HepG2 (cell line): Measurements from ENCODE around the gene HCFC1R1. TPM values are rescaled to one million over a fixed set of nuclear protein-coding genes. Genes with fewer than 3 reads are reported as not detected.

ENCODE experiments used
- AGO2 ChIP-seq: fragments of 200-400 bp; formaldehyde crosslinking; optimal IDR thresholded peaks from 2 replicates; pipeline ENCODE3; 2017; ENCODE audit warnings: mild to moderate bottlenecking, low read depth, low read length, moderate library complexity
- DR1 ChIP-seq: sonication (generic); formaldehyde crosslinking; IDR thresholded peaks from 2 replicates; pipeline ENCODE4 v1.8.0; 2021; ENCODE audit warnings: mild to moderate bottlenecking, missing genetic modification reagents, inconsistent platforms
- E2F5 ChIP-seq: sonication (generic); formaldehyde crosslinking; conservative IDR thresholded peaks from 2 replicates; pipeline ENCODE4 v1.4.0; 2020; ENCODE audit warnings: missing genetic modification reagents
- GMEB1 ChIP-seq: sonication (generic); formaldehyde crosslinking; IDR thresholded peaks from 2 replicates; pipeline ENCODE4 v1.5.1; 2020; ENCODE audit warnings: missing genetic modification reagents, mild to moderate bottlenecking, borderline replicate concordance
- POLR2A ChIP-seq, 2 experiments: IDR thresholded peaks; 2 replicates each; pipeline ENCODE4 v1.6.1; 2011; ENCODE audit warnings: low read depth in 2 of 2, low read length in 2 of 2, mild to moderate bottlenecking in 1 of 2, moderate library complexity in 1 of 2; ENCODE audit not compliant: insufficient read depth in 1 of 2
- RCOR2 ChIP-seq: IDR thresholded peaks from 2 replicates; pipeline ENCODE4 v1.6.1; 2016; ENCODE audit warnings: missing biosample characterization, missing genetic modification reagents
- ZNF766 ChIP-seq: sonication (generic); formaldehyde crosslinking; IDR thresholded peaks from 2 replicates; pipeline ENCODE4 v1.5.0; 2020; ENCODE audit warnings: missing genetic modification reagents, borderline replicate concordance
- polyA plus RNA-seq, 8 experiments: library from polyadenylated mRNA; depleted of rRNA in 3 of 8; stranded (reverse) in 7 of 8; unstranded in 1 of 8; fragments of >200 nt; fragmentation: Illumina TruSeq in 4 of 8; extraction: Trizol in 4 of 8; gene quantifications; 2 replicates each; pipeline versions ENCODE4 v1.2.1 to v1.2.3, GENCODE V29; 2011 to 2016; ENCODE audit warnings: low read depth in 4 of 8, missing spikeins in 1 of 8, mixed read lengths in 1 of 8; ENCODE audit not compliant: insufficient read depth in 1 of 8
- total RNA-seq, 5 experiments: library from RNA; depleted of rRNA; stranded (reverse); fragments of >200 nt; fragmentation: Illumina TruSeq; extraction: Trizol; gene quantifications; 2 replicates each; pipeline ENCODE4 v1.2.3, GENCODE V29; 2016; ENCODE audit warnings: low read depth in 1 of 5
- TF ChIP-seq, protein P1 (sequence below): sonication (generic); formaldehyde crosslinking; IDR thresholded peaks from 2 replicates; pipeline ENCODE4 v1.9.0; 2021; ENCODE audit warnings: mild to moderate bottlenecking, missing genetic modification reagents
- TF ChIP-seq, protein P2 (sequence below): sonication (generic); formaldehyde crosslinking; IDR thresholded peaks from 2 replicates; pipeline ENCODE4 v1.4.0; 2020; ENCODE audit warnings: mild to moderate bottlenecking, missing genetic modification reagents, borderline replicate concordance
- TF ChIP-seq, protein P3 (sequence below): sonication (generic); formaldehyde crosslinking; IDR thresholded peaks from 2 replicates; pipeline ENCODE4 v1.8.1; 2022; ENCODE audit warnings: low read depth, mild to moderate bottlenecking, missing genetic modification reagents

HCFC1R1 gene
- total and polyA plus RNA-seq, 2 of the 13 experiments (the other 11 are each of a cell fraction or from before 2014, with no cell fraction given): 13.8 to 16.1 TPM

DNA sequence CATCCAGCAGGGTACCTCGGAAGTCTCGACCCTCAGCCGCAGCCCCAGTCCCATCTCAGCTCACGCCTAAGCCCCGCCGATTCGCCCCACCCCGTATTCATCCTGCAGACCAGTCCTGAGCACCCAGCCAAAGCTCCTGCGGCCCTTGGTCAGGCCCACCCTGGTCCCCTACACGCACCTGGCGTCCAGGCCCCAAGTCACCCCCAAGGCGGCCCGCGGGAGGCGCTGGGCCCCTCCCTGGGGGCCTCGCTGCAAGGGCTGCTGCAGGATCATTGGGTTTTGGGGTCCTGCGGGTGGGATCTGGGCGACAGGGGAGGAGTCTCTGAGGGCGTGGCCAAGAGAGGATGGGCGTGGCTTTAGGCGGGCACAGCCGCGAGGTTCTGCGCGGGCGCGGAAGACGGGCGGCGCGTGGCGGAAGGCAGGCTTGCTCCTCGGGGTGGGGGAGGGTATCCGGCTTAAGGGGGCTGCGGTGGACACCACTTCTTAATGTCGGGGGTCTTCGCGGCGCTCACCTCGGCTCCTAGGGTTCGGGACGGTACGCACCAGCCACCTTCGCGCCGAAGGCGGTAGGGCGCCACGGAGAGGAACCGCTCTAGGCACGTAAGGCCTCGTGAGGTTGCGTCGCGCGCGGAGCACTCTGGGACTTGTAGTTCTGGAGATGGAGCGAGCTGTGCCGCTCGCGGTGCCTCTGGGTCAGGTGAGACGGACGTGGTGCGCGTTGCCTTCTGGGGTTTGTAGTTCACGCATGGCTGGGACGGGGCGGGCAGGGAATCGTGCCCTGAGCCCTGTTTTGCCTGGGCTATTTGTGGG lies at the start of gene HCFC1R1, which contains the start of gene THOC6 (continued):
- TF ChIP-seq, protein P1, sequence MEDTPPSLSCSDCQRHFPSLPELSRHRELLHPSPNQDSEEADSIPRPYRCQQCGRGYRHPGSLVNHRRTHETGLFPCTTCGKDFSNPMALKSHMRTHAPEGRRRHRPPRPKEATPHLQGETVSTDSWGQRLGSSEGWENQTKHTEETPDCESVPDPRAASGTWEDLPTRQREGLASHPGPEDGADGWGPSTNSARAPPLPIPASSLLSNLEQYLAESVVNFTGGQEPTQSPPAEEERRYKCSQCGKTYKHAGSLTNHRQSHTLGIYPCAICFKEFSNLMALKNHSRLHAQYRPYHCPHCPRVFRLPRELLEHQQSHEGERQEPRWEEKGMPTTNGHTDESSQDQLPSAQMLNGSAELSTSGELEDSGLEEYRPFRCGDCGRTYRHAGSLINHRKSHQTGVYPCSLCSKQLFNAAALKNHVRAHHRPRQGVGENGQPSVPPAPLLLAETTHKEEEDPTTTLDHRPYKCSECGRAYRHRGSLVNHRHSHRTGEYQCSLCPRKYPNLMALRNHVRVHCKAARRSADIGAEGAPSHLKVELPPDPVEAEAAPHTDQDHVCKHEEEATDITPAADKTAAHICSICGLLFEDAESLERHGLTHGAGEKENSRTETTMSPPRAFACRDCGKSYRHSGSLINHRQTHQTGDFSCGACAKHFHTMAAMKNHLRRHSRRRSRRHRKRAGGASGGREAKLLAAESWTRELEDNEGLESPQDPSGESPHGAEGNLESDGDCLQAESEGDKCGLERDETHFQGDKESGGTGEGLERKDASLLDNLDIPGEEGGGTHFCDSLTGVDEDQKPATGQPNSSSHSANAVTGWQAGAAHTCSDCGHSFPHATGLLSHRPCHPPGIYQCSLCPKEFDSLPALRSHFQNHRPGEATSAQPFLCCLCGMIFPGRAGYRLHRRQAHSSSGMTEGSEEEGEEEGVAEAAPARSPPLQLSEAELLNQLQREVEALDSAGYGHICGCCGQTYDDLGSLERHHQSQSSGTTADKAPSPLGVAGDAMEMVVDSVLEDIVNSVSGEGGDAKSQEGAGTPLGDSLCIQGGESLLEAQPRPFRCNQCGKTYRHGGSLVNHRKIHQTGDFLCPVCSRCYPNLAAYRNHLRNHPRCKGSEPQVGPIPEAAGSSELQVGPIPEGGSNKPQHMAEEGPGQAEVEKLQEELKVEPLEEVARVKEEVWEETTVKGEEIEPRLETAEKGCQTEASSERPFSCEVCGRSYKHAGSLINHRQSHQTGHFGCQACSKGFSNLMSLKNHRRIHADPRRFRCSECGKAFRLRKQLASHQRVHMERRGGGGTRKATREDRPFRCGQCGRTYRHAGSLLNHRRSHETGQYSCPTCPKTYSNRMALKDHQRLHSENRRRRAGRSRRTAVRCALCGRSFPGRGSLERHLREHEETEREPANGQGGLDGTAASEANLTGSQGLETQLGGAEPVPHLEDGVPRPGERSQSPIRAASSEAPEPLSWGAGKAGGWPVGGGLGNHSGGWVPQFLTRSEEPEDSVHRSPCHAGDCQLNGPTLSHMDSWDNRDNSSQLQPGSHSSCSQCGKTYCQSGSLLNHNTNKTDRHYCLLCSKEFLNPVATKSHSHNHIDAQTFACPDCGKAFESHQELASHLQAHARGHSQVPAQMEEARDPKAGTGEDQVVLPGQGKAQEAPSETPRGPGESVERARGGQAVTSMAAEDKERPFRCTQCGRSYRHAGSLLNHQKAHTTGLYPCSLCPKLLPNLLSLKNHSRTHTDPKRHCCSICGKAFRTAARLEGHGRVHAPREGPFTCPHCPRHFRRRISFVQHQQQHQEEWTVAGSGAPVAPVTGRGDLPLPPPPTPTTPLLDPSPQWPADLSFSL (CRISPR knock-in tag): 0 out of 2 replicates have a peak, but pooled peaks have one; percentile 24
- peak; percentile 61; the same call in 1 of the 2 replicates for TF ChIP-seq E2F5 (CRISPR knock-in tag)
- TF ChIP-seq RCOR2 (CRISPR knock-in tag): no peak
- peak; percentile 100 for TF ChIP-seq AGO2
- TF ChIP-seq POLR2A (IDR thresholded peaks at IDR 0.05; ENCODE audit: insufficient read depth in 1 of 2, low read depth in 2 of 2, low read length in 2 of 2): peak; percentile 81 to 93
- peak; percentile 100 for TF ChIP-seq GMEB1 (CRISPR knock-in tag)
- TF ChIP-seq, protein P2, sequence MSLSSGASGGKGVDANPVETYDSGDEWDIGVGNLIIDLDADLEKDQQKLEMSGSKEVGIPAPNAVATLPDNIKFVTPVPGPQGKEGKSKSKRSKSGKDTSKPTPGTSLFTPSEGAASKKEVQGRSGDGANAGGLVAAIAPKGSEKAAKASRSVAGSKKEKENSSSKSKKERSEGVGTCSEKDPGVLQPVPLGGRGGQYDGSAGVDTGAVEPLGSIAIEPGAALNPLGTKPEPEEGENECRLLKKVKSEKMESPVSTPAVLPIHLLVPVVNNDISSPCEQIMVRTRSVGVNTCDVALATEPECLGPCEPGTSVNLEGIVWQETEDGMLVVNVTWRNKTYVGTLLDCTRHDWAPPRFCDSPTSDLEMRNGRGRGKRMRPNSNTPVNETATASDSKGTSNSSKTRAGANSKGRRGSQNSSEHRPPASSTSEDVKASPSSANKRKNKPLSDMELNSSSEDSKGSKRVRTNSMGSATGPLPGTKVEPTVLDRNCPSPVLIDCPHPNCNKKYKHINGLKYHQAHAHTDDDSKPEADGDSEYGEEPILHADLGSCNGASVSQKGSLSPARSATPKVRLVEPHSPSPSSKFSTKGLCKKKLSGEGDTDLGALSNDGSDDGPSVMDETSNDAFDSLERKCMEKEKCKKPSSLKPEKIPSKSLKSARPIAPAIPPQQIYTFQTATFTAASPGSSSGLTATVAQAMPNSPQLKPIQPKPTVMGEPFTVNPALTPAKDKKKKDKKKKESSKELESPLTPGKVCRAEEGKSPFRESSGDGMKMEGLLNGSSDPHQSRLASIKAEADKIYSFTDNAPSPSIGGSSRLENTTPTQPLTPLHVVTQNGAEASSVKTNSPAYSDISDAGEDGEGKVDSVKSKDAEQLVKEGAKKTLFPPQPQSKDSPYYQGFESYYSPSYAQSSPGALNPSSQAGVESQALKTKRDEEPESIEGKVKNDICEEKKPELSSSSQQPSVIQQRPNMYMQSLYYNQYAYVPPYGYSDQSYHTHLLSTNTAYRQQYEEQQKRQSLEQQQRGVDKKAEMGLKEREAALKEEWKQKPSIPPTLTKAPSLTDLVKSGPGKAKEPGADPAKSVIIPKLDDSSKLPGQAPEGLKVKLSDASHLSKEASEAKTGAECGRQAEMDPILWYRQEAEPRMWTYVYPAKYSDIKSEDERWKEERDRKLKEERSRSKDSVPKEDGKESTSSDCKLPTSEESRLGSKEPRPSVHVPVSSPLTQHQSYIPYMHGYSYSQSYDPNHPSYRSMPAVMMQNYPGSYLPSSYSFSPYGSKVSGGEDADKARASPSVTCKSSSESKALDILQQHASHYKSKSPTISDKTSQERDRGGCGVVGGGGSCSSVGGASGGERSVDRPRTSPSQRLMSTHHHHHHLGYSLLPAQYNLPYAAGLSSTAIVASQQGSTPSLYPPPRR (CRISPR knock-in tag): peak; percentile 38; the same call in 1 of the 2 replicates
- peak; percentile 25; the same call in 1 of the 2 replicates for TF ChIP-seq DR1 (CRISPR knock-in tag)
- TF ChIP-seq ZNF766: no peak
- TF ChIP-seq, protein P3, sequence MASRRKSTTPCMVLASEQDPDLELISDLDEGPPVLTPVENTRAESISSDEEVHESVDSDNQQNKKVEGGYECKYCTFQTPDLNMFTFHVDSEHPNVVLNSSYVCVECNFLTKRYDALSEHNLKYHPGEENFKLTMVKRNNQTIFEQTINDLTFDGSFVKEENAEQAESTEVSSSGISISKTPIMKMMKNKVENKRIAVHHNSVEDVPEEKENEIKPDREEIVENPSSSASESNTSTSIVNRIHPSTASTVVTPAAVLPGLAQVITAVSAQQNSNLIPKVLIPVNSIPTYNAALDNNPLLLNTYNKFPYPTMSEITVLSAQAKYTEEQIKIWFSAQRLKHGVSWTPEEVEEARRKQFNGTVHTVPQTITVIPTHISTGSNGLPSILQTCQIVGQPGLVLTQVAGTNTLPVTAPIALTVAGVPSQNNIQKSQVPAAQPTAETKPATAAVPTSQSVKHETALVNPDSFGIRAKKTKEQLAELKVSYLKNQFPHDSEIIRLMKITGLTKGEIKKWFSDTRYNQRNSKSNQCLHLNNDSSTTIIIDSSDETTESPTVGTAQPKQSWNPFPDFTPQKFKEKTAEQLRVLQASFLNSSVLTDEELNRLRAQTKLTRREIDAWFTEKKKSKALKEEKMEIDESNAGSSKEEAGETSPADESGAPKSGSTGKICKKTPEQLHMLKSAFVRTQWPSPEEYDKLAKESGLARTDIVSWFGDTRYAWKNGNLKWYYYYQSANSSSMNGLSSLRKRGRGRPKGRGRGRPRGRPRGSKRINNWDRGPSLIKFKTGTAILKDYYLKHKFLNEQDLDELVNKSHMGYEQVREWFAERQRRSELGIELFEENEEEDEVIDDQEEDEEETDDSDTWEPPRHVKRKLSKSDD (CRISPR knock-in tag): no peak; the same call in 1 of the 2 replicates
